ENCODE results near the gene MED13L. TPM values are rescaled to one million over a fixed set of nuclear protein-coding genes. Genes with fewer than 3 reads are reported as not detected.

MED13L gene
- total RNA-seq, 3 donors from 2014 or later = 248 to 387 (median 279) TPM

DNA sequence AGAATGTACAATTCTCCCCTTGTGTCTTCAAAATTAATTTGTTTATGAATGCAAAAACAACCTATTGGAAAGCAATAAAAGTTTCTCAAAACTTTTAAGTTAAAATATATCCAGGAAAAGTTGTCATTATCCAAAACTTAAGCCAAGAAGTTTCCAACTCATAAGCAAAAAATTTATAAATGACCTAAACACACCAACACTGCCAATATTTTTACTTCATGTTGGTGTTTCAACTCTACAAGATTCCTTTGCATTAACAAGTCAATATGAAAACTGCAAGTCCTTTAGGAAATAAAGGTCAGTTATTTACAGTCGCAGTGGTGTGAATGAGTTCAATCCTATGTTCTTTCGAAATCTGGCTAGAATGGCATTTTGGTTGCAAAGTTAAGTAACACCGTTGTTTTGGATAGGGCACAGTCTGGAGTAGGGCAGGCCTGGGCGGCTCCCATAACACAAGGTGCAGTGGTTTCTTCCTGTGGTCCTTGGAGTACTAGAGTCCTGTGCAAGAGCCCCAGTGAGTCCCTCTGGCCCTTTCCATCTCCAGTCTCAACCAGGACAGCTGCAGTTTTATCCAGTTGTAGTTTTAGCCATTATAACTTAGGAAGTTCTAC, 151.4 kb downstream of the MED13L start:
- Histone ChIP-seq H3K9me3 (no peaks in the 10 kb centered on the region), H3K27ac (peak overlapping the region in 1 of 2 donors; percentile 17), H3K27me3 (no peaks in the 10 kb centered on the region), H3K4me3 (no peak overlapping the region), H3K36me3 (no peaks in the 10 kb centered on the region), H3K4me1 (peaks cover 7 to 19% of the 10 kb centered on the region in 2 donors)
- DNase-seq (ENCODE audit: low spot score in 2 of 2) = no peak
- intact Hi-C loops (cut with DNase I; ENCODE audit: low total_unique reads) = no loop called here
- TF ChIP-seq POLR2A (IDR thresholded peaks at IDR 0.05) (no peak), POLR2AphosphoS5 (IDR thresholded peaks at IDR 0.05) (no peak)
- TF ChIP-seq, protein P1, sequence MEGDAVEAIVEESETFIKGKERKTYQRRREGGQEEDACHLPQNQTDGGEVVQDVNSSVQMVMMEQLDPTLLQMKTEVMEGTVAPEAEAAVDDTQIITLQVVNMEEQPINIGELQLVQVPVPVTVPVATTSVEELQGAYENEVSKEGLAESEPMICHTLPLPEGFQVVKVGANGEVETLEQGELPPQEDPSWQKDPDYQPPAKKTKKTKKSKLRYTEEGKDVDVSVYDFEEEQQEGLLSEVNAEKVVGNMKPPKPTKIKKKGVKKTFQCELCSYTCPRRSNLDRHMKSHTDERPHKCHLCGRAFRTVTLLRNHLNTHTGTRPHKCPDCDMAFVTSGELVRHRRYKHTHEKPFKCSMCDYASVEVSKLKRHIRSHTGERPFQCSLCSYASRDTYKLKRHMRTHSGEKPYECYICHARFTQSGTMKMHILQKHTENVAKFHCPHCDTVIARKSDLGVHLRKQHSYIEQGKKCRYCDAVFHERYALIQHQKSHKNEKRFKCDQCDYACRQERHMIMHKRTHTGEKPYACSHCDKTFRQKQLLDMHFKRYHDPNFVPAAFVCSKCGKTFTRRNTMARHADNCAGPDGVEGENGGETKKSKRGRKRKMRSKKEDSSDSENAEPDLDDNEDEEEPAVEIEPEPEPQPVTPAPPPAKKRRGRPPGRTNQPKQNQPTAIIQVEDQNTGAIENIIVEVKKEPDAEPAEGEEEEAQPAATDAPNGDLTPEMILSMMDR (IDR thresholded peaks at IDR 0.05) = no peak

DNA sequence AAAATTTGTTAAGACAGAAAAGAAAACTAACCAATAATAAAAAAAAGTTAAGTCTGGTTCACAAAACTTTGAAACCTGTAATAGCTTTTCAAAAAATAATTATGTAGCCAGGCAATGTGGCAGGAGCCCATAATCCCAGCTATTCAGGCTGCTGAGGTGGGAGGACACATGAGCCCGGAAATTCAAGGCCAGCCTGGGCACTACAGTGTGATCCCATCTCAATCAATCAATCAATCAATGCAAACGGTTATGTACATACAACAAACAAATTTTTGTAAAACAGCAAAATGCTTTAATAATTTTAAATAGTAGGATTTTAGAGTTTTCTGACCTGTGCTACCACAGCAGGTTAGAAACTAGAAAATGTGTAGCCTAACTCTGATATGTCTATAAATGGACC, 152.4 kb downstream of the MED13L start:
- intact Hi-C loops (cut with DNase I; ENCODE audit: low total_unique reads) = no loop called here

DNA sequence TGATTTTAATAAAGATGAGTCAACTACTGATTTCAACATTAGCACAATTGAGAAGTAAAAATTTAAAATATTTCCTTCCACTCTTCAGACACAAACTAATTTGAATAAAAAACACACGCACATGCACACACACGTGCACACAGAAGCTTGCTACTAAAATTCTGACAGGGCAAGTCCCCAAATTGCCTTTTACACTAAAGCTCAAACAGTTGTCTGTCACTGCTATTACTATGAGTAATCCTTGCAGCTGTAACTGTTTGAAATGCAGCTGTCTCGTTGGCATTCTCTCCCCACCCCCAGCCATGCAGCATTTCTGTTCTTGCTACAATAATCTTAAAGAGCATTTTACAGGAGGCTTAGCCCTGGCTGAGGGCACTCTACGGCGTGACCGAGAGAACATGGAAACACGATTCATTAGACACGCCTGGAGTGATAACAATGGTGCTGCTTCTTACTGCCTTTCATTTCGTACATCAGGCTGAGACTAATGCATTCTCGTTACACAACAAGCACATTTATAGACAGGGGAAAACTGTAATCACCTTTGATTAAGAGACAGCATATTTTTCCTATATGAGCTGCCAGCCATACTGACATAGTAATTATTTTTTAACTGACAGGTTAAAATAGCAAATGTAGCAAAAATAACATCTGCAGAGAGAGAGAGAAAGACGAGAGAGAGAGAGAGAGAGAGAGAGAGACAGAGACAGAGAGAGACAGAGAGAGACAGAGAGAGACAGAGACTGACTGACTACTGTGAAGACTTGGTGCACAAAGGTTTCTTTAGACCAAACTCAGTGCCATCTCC, 153.8 kb downstream of the MED13L start:
- Histone ChIP-seq H3K27me3 (no peaks in the 10 kb centered on the region), H3K27ac (peak overlapping the region in 1 of 2 donors; percentile 9), H3K4me3 (peak overlapping the region in 1 of 3 donors; percentile 26), H3K9me3 (no peaks in the 10 kb centered on the region), H3K4me1 (peaks cover 7 to 17% of the 10 kb centered on the region in 2 donors), H3K36me3 (no peaks in the 10 kb centered on the region)
- TF ChIP-seq, protein P1 (IDR thresholded peaks at IDR 0.05) = no peak
- TF ChIP-seq POLR2AphosphoS5 (IDR thresholded peaks at IDR 0.05) = no peak
- TF ChIP-seq POLR2A (IDR thresholded peaks at IDR 0.05) = no peak
- intact Hi-C loops (cut with DNase I; ENCODE audit: low total_unique reads) = no loop called here
- DNase-seq (ENCODE audit: low spot score in 2 of 2) = no peak

More for the DNA sequence above, 152.4 kb downstream of the MED13L start:
- H3K36me3 ChIP-seq = no peaks in the 10 kb centered on the region
- no peak for TF ChIP-seq POLR2A (IDR thresholded peaks at IDR 0.05)
- TF ChIP-seq, protein P1 (IDR thresholded peaks at IDR 0.05) = no peak
- TF ChIP-seq POLR2AphosphoS5 (IDR thresholded peaks at IDR 0.05) = no peak
- no peaks in the 10 kb centered on the region for H3K9me3 ChIP-seq
- peaks cover 7 to 17% of the 10 kb centered on the region in 2 donors for H3K4me1 ChIP-seq
- H3K4me3 ChIP-seq = no peak overlapping the region
- no peaks in the 10 kb centered on the region for H3K27me3 ChIP-seq
- no peak overlapping the region for H3K27ac ChIP-seq
- no peak for DNase-seq (ENCODE audit: low spot score in 2 of 2)

DNA sequence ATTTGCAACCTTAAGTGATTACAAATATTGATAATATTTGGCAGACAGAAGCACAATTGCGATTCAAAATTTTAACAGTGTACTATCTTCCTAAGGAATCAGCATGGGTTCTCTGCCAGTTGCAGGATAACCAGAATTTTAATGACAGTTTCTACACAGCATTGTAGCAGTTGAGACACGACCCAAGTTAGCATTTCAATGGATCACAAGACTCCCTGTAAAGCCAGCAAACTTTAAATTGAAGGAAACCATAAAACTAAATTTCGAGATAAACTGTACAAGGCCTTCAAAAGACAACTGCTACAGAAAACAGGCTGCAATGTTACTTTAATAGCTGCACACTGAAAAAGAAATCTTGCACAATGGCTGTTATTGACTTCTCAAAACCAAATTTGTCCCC, 154.9 kb downstream of the MED13L start:
- Histone ChIP-seq H3K27me3 (no peaks in the 10 kb centered on the region), H3K9me3 (no peaks in the 10 kb centered on the region), H3K4me3 (no peak overlapping the region), H3K4me1 (peaks cover 7 to 17% of the 10 kb centered on the region in 2 donors), H3K36me3 (no peaks in the 10 kb centered on the region), H3K27ac (no peak overlapping the region)
- no peak for DNase-seq (ENCODE audit: low spot score in 2 of 2)
- intact Hi-C loops (cut with DNase I; ENCODE audit: low total_unique reads) = no loop called here
- no peak for TF ChIP-seq POLR2AphosphoS5 (IDR thresholded peaks at IDR 0.05)
- TF ChIP-seq POLR2A (IDR thresholded peaks at IDR 0.05) = no peak

DNA sequence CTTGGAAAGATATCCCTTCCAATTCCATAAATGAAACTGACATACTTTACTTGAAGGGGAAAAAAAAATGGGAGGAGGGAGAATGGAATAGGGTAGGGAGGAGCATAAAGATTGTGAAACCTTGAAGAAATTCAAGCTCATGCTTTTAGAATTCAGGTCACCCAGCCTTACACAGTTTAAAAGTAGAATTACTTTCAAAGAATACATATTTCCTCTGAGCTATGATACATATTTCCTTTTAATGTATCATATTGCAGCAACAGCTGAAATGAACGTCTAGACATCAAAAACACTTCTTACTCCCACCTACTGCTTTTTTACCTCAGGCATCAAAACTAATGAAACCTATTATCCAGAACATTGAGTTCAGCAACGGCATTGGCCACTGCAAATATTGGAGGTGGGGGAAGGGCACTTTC, 156.0 kb downstream of the MED13L start:
- no peak for DNase-seq (ENCODE audit: low spot score in 2 of 2)
- Histone ChIP-seq H3K27me3 (no peaks in the 10 kb centered on the region), H3K4me3 (peak overlapping the region in 1 of 3 donors; percentile 27), H3K36me3 (no peaks in the 10 kb centered on the region), H3K27ac (peak overlapping the region in 1 of 2 donors; percentile 1), H3K4me1 (peaks cover 7 to 17% of the 10 kb centered on the region in 2 donors), H3K9me3 (no peaks in the 10 kb centered on the region)
- intact Hi-C loops (cut with DNase I; ENCODE audit: low total_unique reads) = no loop called here
- TF ChIP-seq POLR2AphosphoS5 (IDR thresholded peaks at IDR 0.05) (no peak), POLR2A (IDR thresholded peaks at IDR 0.05) (no peak)
- TF ChIP-seq, protein P1 (IDR thresholded peaks at IDR 0.05) = no peak

Measured in breast epithelium (tissue), 4 donors.